Astrocyte (in vitro differentiated cells and primary cell): ENCODE data around the gene DDOST. TPM values are rescaled to one million over a fixed set of nuclear protein-coding genes. Genes with fewer than 3 reads are reported as not detected.
A peak's percentile ranks its signal among the peaks of the same experiment; 100 is the strongest.

ENCODE experiments used
- DNase-seq: peaks from one replicate; pipeline ENCODE4 v3.0.0-alpha.2; 2010; ENCODE audit warnings: low read depth
- FAIRE-seq: peaks from 2 replicates; lab custom pipeline; 2011; peaks lifted over from hg19 to GRCh38; lab: Jason Lieb, UNC
- H2AFZ ChIP-seq: 2 replicates; pipeline ENCODE4 v1.6.0; 2012; ENCODE audit warnings: low read depth, low read length, inconsistent platforms
- H3K27ac ChIP-seq: 2 replicates; pipeline ENCODE4 v1.5.1; 2011; ENCODE audit warnings: low read depth, low read length, inconsistent platforms
- H3K27me3 ChIP-seq: 2 replicates; pipeline ENCODE4 v1.6.0; 2011; ENCODE audit warnings: low read length, inconsistent platforms; ENCODE audit not compliant: insufficient read depth
- H3K36me3 ChIP-seq: 2 replicates; pipeline ENCODE4 v1.5.1; 2011; ENCODE audit warnings: low read length, inconsistent platforms; ENCODE audit not compliant: insufficient read depth
- H3K4me1 ChIP-seq: 2 replicates; pipeline ENCODE4 v1.5.1; 2011; ENCODE audit warnings: low read length, inconsistent platforms; ENCODE audit not compliant: insufficient read depth
- H3K4me2 ChIP-seq: 2 replicates; pipeline ENCODE4 v1.6.0; 2012; ENCODE audit warnings: low read length, inconsistent platforms
- H3K4me3 ChIP-seq: 2 replicates; pipeline ENCODE4 v1.5.1; 2011; ENCODE audit warnings: low read depth, mild to moderate bottlenecking, low read length, inconsistent platforms; ENCODE audit not compliant: insufficient read depth
- H3K79me2 ChIP-seq: 2 replicates; pipeline ENCODE4 v1.6.0; 2012; ENCODE audit warnings: mild to moderate bottlenecking, low read length, inconsistent platforms; ENCODE audit not compliant: insufficient read depth
- H3K9ac ChIP-seq: 2 replicates; pipeline ENCODE4 v1.6.0; 2012; ENCODE audit warnings: mild to moderate bottlenecking, low read length, inconsistent platforms
- H3K9me3 ChIP-seq: 2 replicates; pipeline ENCODE4 v1.5.1; 2012; ENCODE audit warnings: low read depth, mild to moderate bottlenecking, low read length, inconsistent platforms; ENCODE audit not compliant: insufficient read depth
- H4K20me1 ChIP-seq: 2 replicates; pipeline ENCODE4 v1.6.0; 2012; ENCODE audit warnings: low read length, inconsistent platforms; ENCODE audit not compliant: insufficient read depth
- H3K27ac Mint-ChIP-seq: one replicate; pipeline ENCODE4 v1.8.0; 2021; ENCODE audit warnings: mild to moderate bottlenecking, mixed read lengths; ENCODE audit not compliant: unreplicated experiment
- H3K27me3 Mint-ChIP-seq: one replicate; pipeline ENCODE4 v1.8.0; 2021; ENCODE audit warnings: low read depth, mixed read lengths; ENCODE audit not compliant: unreplicated experiment
- H3K36me3 Mint-ChIP-seq: one replicate; pipeline ENCODE4 v1.8.0; 2021; ENCODE audit warnings: low read depth, mixed read lengths; ENCODE audit not compliant: unreplicated experiment
- H3K4me1 Mint-ChIP-seq: one replicate; pipeline ENCODE4 v1.8.0; 2021; ENCODE audit warnings: low read depth, mixed read lengths; ENCODE audit not compliant: unreplicated experiment
- H3K4me3 Mint-ChIP-seq: one replicate; pipeline ENCODE4 v1.8.0; 2021; ENCODE audit warnings: mild to moderate bottlenecking, moderate library complexity, mixed read lengths; ENCODE audit not compliant: unreplicated experiment
- H3K9me3 Mint-ChIP-seq: one replicate; pipeline ENCODE4 v1.8.0; 2021; ENCODE audit warnings: mild to moderate bottlenecking, mixed read lengths; ENCODE audit not compliant: unreplicated experiment
- CTCF ChIP-seq: IDR thresholded peaks from 2 replicates; pipeline ENCODE4 v1.5.1; 2011; ENCODE audit warnings: low read depth, mild to moderate bottlenecking, inconsistent platforms, low read length, moderate library complexity; ENCODE audit not compliant: insufficient read depth
- EZH2 ChIP-seq: IDR thresholded peaks from 2 replicates; pipeline ENCODE4 v1.6.1; 2012; ENCODE audit warnings: mild to moderate bottlenecking, low read length, inconsistent platforms; ENCODE audit not compliant: insufficient read depth
- total RNA-seq: library from RNA; stranded (reverse); gene quantifications from 2 replicates; pipeline ENCODE4 v1.2.1, GENCODE V29; 2021

Gene DDOST
- total RNA-seq, 1 donor from 2014 or later, result 327 TPM

- H3K27ac ChIP-seq, result no peak overlapping the region
- FAIRE-seq, result no peak
- peaks cover 17% of the 10 kb centered on the region for H3K27me3 Mint-ChIP-seq
Observed at GRCh38 chr1:20615946-20616846, 45.0 kb downstream of the DDOST start.

GRCh38 chr1:20614131-20614579, 47.0 kb downstream of the DDOST start:
- no peaks in the 10 kb centered on the region for H3K9me3 Mint-ChIP-seq
- H3K4me2 ChIP-seq, result no peak overlapping the region
- no peak overlapping the region for H3K4me3 ChIP-seq
- no peak for FAIRE-seq
- H3K36me3 Mint-ChIP-seq, result no peaks in the 10 kb centered on the region
- no peak overlapping the region for H2AFZ ChIP-seq
- no peaks in the 10 kb centered on the region for H4K20me1 ChIP-seq
- H3K4me1 Mint-ChIP-seq, result peaks cover 8% of the 10 kb centered on the region
- peak overlapping the region; percentile 95 for H3K27ac ChIP-seq
- H3K36me3 ChIP-seq, result no peaks in the 10 kb centered on the region
- peaks cover 16% of the 10 kb centered on the region for H3K4me1 ChIP-seq
- no peak for DNase-seq
- peak overlapping the region; percentile 77 for H3K27ac Mint-ChIP-seq
- no peak for TF ChIP-seq CTCF
- no peak for TF ChIP-seq EZH2
- H3K27me3 ChIP-seq, result no peaks in the 10 kb centered on the region
- H3K27me3 Mint-ChIP-seq, result peaks cover 12% of the 10 kb centered on the region
- H3K79me2 ChIP-seq, result no peaks in the 10 kb centered on the region
- peak overlapping the region; percentile 36 for H3K9ac ChIP-seq
- H3K9me3 ChIP-seq, result no peaks in the 10 kb centered on the region
- H3K4me3 Mint-ChIP-seq, result no peak overlapping the region

More at GRCh38 chr1:20615946-20616846, 45.0 kb downstream of the DDOST start:
- Histone ChIP-seq H3K36me3 (no peaks in the 10 kb centered on the region), H3K4me1 (peaks cover 16% of the 10 kb centered on the region), H3K4me2 (peak overlapping the region; percentile 13), H3K27me3 (no peaks in the 10 kb centered on the region), H2AFZ (peak overlapping the region; percentile 48), H3K4me3 (no peak overlapping the region), H3K9me3 (no peaks in the 10 kb centered on the region), H3K79me2 (no peaks in the 10 kb centered on the region), H3K9ac (no peak overlapping the region), H4K20me1 (no peaks in the 10 kb centered on the region)
- H3K4me3 Mint-ChIP-seq, result no peak overlapping the region
- no peak for DNase-seq
- H3K9me3 Mint-ChIP-seq, result no peaks in the 10 kb centered on the region
- peaks cover 8% of the 10 kb centered on the region for H3K4me1 Mint-ChIP-seq
- H3K27ac Mint-ChIP-seq, result no peak overlapping the region
- TF ChIP-seq CTCF (no peak), EZH2 (no peak)
- H3K36me3 Mint-ChIP-seq, result no peaks in the 10 kb centered on the region
